22Rv1 (cell line): ENCODE data around the gene ABHD16B.

Experiments used
- CTCF ChIP-seq: fragments of 450-650 bp; IDR thresholded peaks from 2 replicates; pipeline ENCODE4 v1.5.1; 2017; ENCODE audit warnings: mild to moderate bottlenecking
- ZFX ChIP-seq: fragments of 450-650 bp; IDR thresholded peaks from 2 replicates; pipeline ENCODE4 v1.6.1; 2017; ENCODE audit warnings: antibody characterized with exemption, borderline replicate concordance

GRCh38 chr20:63830841-63831588 lies 30.3 kb upstream of the ABHD16B start, which contains the start of gene ZBTB46:
- TF ChIP-seq CTCF: no peak
- TF ChIP-seq ZFX: no peak
